ENCODE measurements around the gene CSHL1. TPM values are rescaled to one million over a fixed set of nuclear protein-coding genes. Genes with fewer than 3 reads are reported as not detected.
"Not testable (repeated sequence)": the region's sequence is repeated elsewhere in the genome, so short reads cannot be mapped to it uniquely, and the experiment has no call there.

The CSHL1 gene
- total and polyA plus RNA-seq, 8 donors = 0.78 TPM; not detected in 7

GRCh38 chr17:63927464-63928171 is 16.6 kb upstream of the CSHL1 start:
- ATAC-seq = no peak
- TF ChIP-seq CTCF (IDR thresholded peaks at IDR 0.05) = no peak
- no peak overlapping the region for H3K4me3 ChIP-seq
- H3K36me3 ChIP-seq = no peaks in the 10 kb centered on the region
- H3K9me3 ChIP-seq = no peaks in the 10 kb centered on the region
- H3K27me3 ChIP-seq = no peaks in the 10 kb centered on the region
- H3K27ac ChIP-seq = no peak overlapping the region
- peak in 1 of 4 donors; percentile 35 for DNase-seq
- intact Hi-C loops (cut with DNase I) = loop anchor here in 1 of 2 donors (10.0 kb wide), 1 partner anchor 57 kb away; no protein-coding TSS in a partner anchor
- H3K4me1 ChIP-seq = peaks cover 0 to 19% of the 10 kb centered on the region in 2 donors

- ATAC-seq = no peak
- H3K27ac ChIP-seq = no peak overlapping the region
These were observed 15.1 kb upstream of the CSHL1 start for GRCh38 chr17:63926164-63926563.

GRCh38 chr17:63925615-63926014 is 14.6 kb upstream of the CSHL1 start:
- no peak for TF ChIP-seq CTCF (IDR thresholded peaks at IDR 0.05)
- Histone ChIP-seq H3K4me1 (peaks cover 0 to 2% of the 10 kb centered on the region in 2 donors), H3K27ac (no peak overlapping the region), H3K27me3 (no peaks in the 10 kb centered on the region), H3K36me3 (no peaks in the 10 kb centered on the region), H3K4me3 (no peak overlapping the region), H3K9me3 (no peaks in the 10 kb centered on the region)
- intact Hi-C loops (cut with DNase I) = loop anchor here in 1 of 2 donors (10.0 kb wide), 1 partner anchor 59 kb away; no protein-coding TSS in a partner anchor
- no peak for ATAC-seq
- DNase-seq = peak in 1 of 4 donors; percentile 43

More at GRCh38 chr17:63926164-63926563, 15.1 kb upstream of the CSHL1 start:
- Histone ChIP-seq H3K27me3 (no peaks in the 10 kb centered on the region), H3K4me3 (no peak overlapping the region), H3K4me1 (peaks cover 0 to 7% of the 10 kb centered on the region in 2 donors), H3K36me3 (no peaks in the 10 kb centered on the region), H3K9me3 (no peaks in the 10 kb centered on the region)
- DNase-seq = no peak
- TF ChIP-seq CTCF (IDR thresholded peaks at IDR 0.05) = no peak
- intact Hi-C loops (cut with DNase I) = loop anchor here in 1 of 2 donors (10.0 kb wide), 1 partner anchor 59 kb away; no protein-coding TSS in a partner anchor

GRCh38 chr17:63922402-63922801 is 11.3 kb upstream of the CSHL1 start:
- H3K27me3 ChIP-seq, ATAC-seq, H3K4me3 ChIP-seq, H3K9me3 ChIP-seq, H3K4me1 ChIP-seq, H3K27ac ChIP-seq, H3K36me3 ChIP-seq: not testable (repeated sequence)
- peak in 1 of 4 donors; percentile 12 for DNase-seq
- intact Hi-C loops (cut with DNase I) = loop anchor here in 1 of 2 donors (10.0 kb wide), 1 partner anchor 62 kb away; no protein-coding TSS in a partner anchor

GRCh38 chr17:63920779-63921178 is 9.7 kb upstream of the CSHL1 start:
- not testable (repeated sequence) for DNase-seq, H3K4me3 ChIP-seq, H3K27me3 ChIP-seq, H3K27ac ChIP-seq, H3K36me3 ChIP-seq, ATAC-seq, H3K9me3 ChIP-seq, H3K4me1 ChIP-seq
- intact Hi-C loops (cut with DNase I) = loop anchor here in 1 of 2 donors (10.0 kb wide), 1 partner anchor 64 kb away; no protein-coding TSS in a partner anchor

- H3K4me3 ChIP-seq, ATAC-seq, H3K9me3 ChIP-seq, H3K27me3 ChIP-seq, H3K36me3 ChIP-seq, H3K27ac ChIP-seq, H3K4me1 ChIP-seq: not testable (repeated sequence)
- DNase-seq = peak in 1 of 4 donors; percentile 15
- intact Hi-C loops (cut with DNase I) = loop anchor here in 1 of 2 donors (10.0 kb wide), 1 partner anchor 65 kb away; no protein-coding TSS in a partner anchor
These were observed 9.0 kb upstream of the CSHL1 start for GRCh38 chr17:63920050-63920449.
